OCI-LY3 (cell line): Measurements from ENCODE around the gene POU2AF1.
A peak's percentile ranks its signal among the peaks of the same experiment; 100 is the strongest.

Experiments
- H2AFZ ChIP-seq: fragments of 200-600, 300-600 bp; shearing (Covaris generic); 2 replicates; pipeline ENCODE4 v1.6.0; 2014; ENCODE audit warnings: antibody characterized with exemption, low read depth, low read length
- H3K27ac ChIP-seq: fragments of 200-600, 300-600 bp; sonication (generic); 2 replicates; pipeline ENCODE4 v1.5.1; 2014; ENCODE audit warnings: mild to moderate bottlenecking, low read length, moderate library complexity, mixed read lengths
- H3K27me3 ChIP-seq: fragments of 200-600, 300-600 bp; sonication (generic); 2 replicates; pipeline ENCODE4 v1.6.1; 2014; ENCODE audit warnings: low read depth, low read length, mixed read lengths
- H3K36me3 ChIP-seq: fragments of 200-600, 300-600 bp; sonication (generic); replicated peaks from 2 replicates; pipeline ENCODE3; 2014; ENCODE audit warnings: low read depth, low read length, mixed read lengths
- H3K4me1 ChIP-seq: fragments of 300-600, 200-600 bp; sonication (generic); 2 replicates; pipeline ENCODE4 v1.6.1; 2014; ENCODE audit warnings: low read length, mixed read lengths
- H3K4me2 ChIP-seq: fragments of 200-600, 300-600 bp; sonication (generic); 2 replicates; pipeline ENCODE4 v1.6.1; 2014; ENCODE audit warnings: low read length, mixed read lengths
- H3K4me3 ChIP-seq: fragments of 300-600, 200-600 bp; sonication (generic); 2 replicates; pipeline ENCODE4 v1.5.1; 2014; ENCODE audit warnings: antibody characterized with exemption, mild to moderate bottlenecking, low read length, moderate library complexity
- H3K79me2 ChIP-seq: fragments of 300-600, 200-600 bp; shearing (Covaris generic); 2 replicates; pipeline ENCODE4 v1.6.1; 2014; ENCODE audit warnings: mild to moderate bottlenecking, low read length, mixed read lengths
- H3K9ac ChIP-seq: fragments of 300-600, 200-600 bp; shearing (Covaris generic); 2 replicates; pipeline ENCODE4 v1.6.0; 2014; ENCODE audit warnings: mild to moderate bottlenecking, low read length, moderate library complexity
- H3K9me3 ChIP-seq: fragments of 200-600, 300-600 bp; shearing (Covaris generic); 2 replicates; pipeline ENCODE4 v1.6.1; 2014; ENCODE audit warnings: low read length, mixed read lengths; ENCODE audit not compliant: insufficient read depth
- H4K20me1 ChIP-seq: fragments of 200-600, 300-600 bp; sonication (generic); 2 replicates; pipeline ENCODE4 v1.6.1; 2016; ENCODE audit warnings: low read length, mixed read lengths; ENCODE audit not compliant: insufficient read depth
- EZH2phosphoT487 ChIP-seq: fragments of 200-600 bp; shearing (Covaris generic); IDR thresholded peaks from 2 replicates; pipeline ENCODE4 v1.6.1; 2018; ENCODE audit warnings: antibody characterized with exemption, mixed run types, low read depth
- TF ChIP-seq, protein P1 (sequence below): fragments of 200-600, 300-600 bp; sonication (generic); IDR thresholded peaks from 2 replicates; pipeline ENCODE4 v1.5.1; 2014; ENCODE audit warnings: antibody characterized with exemption, low read length, low read depth

Gene POU2AF1

GRCh38 chr11:111354601-111354891 is 24.5 kb downstream of the POU2AF1 start:
- Histone ChIP-seq H3K79me2 (peaks cover 12% of the 10 kb centered on the region), H3K36me3 (peaks cover 85% of the 10 kb centered on the region), H3K4me2 (no peak overlapping the region), H3K9ac (no peak overlapping the region), H3K4me1 (peaks cover 16% of the 10 kb centered on the region), H3K9me3 (no peaks in the 10 kb centered on the region), H3K27me3 (no peaks in the 10 kb centered on the region), H3K27ac (no peak overlapping the region), H3K4me3 (no peak overlapping the region), H4K20me1 (peaks cover 39% of the 10 kb centered on the region; the same call in 1 of the 2 replicates), H2AFZ (no peak overlapping the region)
- TF ChIP-seq, protein P1, sequence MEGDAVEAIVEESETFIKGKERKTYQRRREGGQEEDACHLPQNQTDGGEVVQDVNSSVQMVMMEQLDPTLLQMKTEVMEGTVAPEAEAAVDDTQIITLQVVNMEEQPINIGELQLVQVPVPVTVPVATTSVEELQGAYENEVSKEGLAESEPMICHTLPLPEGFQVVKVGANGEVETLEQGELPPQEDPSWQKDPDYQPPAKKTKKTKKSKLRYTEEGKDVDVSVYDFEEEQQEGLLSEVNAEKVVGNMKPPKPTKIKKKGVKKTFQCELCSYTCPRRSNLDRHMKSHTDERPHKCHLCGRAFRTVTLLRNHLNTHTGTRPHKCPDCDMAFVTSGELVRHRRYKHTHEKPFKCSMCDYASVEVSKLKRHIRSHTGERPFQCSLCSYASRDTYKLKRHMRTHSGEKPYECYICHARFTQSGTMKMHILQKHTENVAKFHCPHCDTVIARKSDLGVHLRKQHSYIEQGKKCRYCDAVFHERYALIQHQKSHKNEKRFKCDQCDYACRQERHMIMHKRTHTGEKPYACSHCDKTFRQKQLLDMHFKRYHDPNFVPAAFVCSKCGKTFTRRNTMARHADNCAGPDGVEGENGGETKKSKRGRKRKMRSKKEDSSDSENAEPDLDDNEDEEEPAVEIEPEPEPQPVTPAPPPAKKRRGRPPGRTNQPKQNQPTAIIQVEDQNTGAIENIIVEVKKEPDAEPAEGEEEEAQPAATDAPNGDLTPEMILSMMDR, result no peak
- TF ChIP-seq EZH2phosphoT487, result no peak

- Histone ChIP-seq H2AFZ (no peak overlapping the region), H3K27me3 (no peaks in the 10 kb centered on the region), H3K27ac (peak overlapping the region; percentile 38; the same call in 1 of the 2 replicates), H3K79me2 (peaks cover 7% of the 10 kb centered on the region), H3K4me2 (no peak overlapping the region), H3K4me3 (no peak overlapping the region), H3K36me3 (peaks cover 80% of the 10 kb centered on the region), H3K4me1 (peaks cover 10% of the 10 kb centered on the region), H4K20me1 (peaks cover 34% of the 10 kb centered on the region; the same call in 1 of the 2 replicates), H3K9ac (no peak overlapping the region), H3K9me3 (no peaks in the 10 kb centered on the region)
- TF ChIP-seq, protein P1, result no peak
- TF ChIP-seq EZH2phosphoT487, result no peak
These were observed 25.1 kb downstream of the POU2AF1 start for GRCh38 chr11:111353776-111354600.

- peak overlapping the region; percentile 38 for H3K27ac ChIP-seq
- no peaks in the 10 kb centered on the region for H3K27me3 ChIP-seq
- no peak overlapping the region for H3K4me3 ChIP-seq
- no peaks in the 10 kb centered on the region for H3K79me2 ChIP-seq
- H3K9me3 ChIP-seq, result no peaks in the 10 kb centered on the region
- peaks cover 30% of the 10 kb centered on the region; the same call in 1 of the 2 replicates for H4K20me1 ChIP-seq
- no peak overlapping the region for H2AFZ ChIP-seq
- no peak overlapping the region for H3K9ac ChIP-seq
- H3K36me3 ChIP-seq, result peaks cover 72% of the 10 kb centered on the region
- 0 out of 2 replicates have a peak, but pooled peaks cover 5% of the 10 kb centered on the region for H3K4me1 ChIP-seq
- no peak overlapping the region for H3K4me2 ChIP-seq
- TF ChIP-seq EZH2phosphoT487, result no peak
- TF ChIP-seq, protein P1, result no peak
These were observed 26.0 kb downstream of the POU2AF1 start for GRCh38 chr11:111352935-111353710.

DNA sequence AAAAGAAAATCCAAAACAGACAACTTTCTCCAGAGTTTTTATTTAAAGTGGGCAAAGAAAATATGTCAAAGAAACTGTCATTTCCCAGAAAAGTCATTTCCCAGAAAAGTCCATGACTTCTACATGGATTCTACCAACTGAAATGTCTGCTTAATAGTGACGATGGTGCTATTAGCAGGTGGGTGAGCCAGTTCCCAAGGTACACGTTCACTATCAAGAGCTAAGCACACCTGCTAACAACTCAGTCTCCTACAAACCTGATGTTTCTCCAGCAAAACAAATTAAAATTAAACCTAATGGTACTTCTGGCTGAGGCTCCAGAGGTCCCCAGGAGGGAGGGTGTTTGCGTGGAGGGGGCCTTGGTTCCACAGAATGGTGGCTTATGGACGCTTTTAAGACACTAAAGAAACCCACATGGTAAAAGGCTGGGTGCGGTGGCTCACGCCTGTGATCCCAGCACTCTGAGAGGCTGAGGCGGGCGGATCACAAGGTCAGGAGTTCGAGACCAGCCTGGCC is 26.8 kb downstream of the POU2AF1 start:
- peaks cover 65% of the 10 kb centered on the region for H3K36me3 ChIP-seq
- H4K20me1 ChIP-seq, result peaks cover 23% of the 10 kb centered on the region; the same call in 1 of the 2 replicates
- no peak overlapping the region for H3K4me3 ChIP-seq
- TF ChIP-seq, protein P1, result no peak
- TF ChIP-seq EZH2phosphoT487, result no peak
- H3K4me2 ChIP-seq, result no peak overlapping the region
- no peak overlapping the region for H2AFZ ChIP-seq
- H3K27me3 ChIP-seq, result no peaks in the 10 kb centered on the region
- H3K9ac ChIP-seq, result no peak overlapping the region
- 0 out of 2 replicates have a peak, but pooled peaks cover 5% of the 10 kb centered on the region for H3K4me1 ChIP-seq
- no peaks in the 10 kb centered on the region for H3K79me2 ChIP-seq
- H3K9me3 ChIP-seq, result no peaks in the 10 kb centered on the region
- H3K27ac ChIP-seq, result peak overlapping the region; percentile 44; the same call in 1 of the 2 replicates
